Measurements from ENCODE around the gene HNRNPF. TPM values are rescaled to one million over a fixed set of nuclear protein-coding genes. Genes with fewer than 3 reads are reported as not detected.

HNRNPF gene
- polyA plus RNA-seq, 1 experiment, result 178 TPM

DNA sequence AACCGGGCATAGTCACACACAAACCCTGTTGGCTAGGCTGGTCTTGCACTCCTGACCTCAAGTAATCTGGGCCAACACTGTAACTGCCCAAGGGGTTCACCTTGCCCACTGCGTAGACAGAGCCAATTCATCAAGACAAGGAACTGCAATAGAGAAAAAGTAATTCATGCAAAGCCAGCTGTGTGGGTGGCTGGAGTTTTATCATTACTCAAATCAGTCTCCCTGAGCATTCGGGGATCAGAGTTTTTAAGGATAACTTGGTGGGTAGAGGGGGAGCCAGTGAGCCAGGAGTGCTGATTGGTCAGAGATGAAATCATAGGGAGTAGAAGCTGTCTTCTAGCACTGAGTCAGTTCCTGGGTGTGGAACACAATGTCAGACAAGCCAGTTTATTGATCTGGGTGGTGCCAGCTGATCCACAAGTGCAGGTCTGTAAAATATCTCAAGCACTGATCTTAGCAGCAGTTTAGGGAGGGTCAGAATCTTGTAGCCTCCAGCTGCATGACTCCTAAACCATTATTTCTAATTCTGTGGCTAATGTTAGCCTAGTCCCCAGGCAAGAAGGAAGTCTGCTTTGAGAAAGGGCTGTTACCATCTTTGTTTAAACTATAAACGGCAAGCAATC is 53.1 kb downstream of the HNRNPF start:
- ChIA-PET CTCF (no interaction called here), POLR2A (no interaction called here)
- no peak overlapping the region for H3K27ac ChIP-seq (ENCODE audit: low read depth, low read length)
- no peaks in the 10 kb centered on the region; the same call in 1 of the 2 replicates for H3K9me3 ChIP-seq (ENCODE audit: control insufficient read depth, insufficient read depth, low read length)
- DNase-seq (ENCODE audit: low read depth, low spot score), result no peak
- peaks cover 2% of the 10 kb centered on the region for H3K27me3 ChIP-seq (ENCODE audit: control insufficient read depth, insufficient read depth, low read length)
- TF ChIP-seq, protein P1, sequence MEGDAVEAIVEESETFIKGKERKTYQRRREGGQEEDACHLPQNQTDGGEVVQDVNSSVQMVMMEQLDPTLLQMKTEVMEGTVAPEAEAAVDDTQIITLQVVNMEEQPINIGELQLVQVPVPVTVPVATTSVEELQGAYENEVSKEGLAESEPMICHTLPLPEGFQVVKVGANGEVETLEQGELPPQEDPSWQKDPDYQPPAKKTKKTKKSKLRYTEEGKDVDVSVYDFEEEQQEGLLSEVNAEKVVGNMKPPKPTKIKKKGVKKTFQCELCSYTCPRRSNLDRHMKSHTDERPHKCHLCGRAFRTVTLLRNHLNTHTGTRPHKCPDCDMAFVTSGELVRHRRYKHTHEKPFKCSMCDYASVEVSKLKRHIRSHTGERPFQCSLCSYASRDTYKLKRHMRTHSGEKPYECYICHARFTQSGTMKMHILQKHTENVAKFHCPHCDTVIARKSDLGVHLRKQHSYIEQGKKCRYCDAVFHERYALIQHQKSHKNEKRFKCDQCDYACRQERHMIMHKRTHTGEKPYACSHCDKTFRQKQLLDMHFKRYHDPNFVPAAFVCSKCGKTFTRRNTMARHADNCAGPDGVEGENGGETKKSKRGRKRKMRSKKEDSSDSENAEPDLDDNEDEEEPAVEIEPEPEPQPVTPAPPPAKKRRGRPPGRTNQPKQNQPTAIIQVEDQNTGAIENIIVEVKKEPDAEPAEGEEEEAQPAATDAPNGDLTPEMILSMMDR (IDR thresholded peaks at IDR 0.05; ENCODE audit: low read depth, low read length), result no peak
- H3K4me3 ChIP-seq (ENCODE audit: low read depth, low read length), result no peak overlapping the region

DNA sequence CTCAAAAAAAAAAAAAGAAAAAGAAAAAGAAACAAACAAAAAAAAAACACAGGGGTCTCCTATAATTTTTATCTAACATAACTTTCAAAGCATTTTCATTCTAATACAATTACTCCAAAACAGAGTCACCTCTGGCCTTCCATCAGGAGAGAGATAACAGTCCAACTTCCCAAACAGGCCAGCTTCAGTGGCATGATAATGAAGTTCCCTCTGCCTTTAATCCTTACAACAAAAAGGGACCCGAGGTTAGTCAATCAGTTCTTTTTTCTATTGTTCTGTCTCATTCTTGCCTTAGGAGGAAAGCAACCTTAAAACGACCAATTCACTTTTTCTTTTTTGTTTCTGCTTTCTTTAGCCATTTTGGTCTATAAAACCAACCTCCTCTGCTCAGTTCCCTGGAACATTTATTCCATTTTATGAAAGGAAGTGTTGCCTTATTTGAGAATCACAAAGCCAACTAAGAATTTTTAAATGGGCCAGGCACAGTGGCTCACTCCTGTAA is 54.1 kb downstream of the HNRNPF start:
- no peak for DNase-seq (ENCODE audit: low read depth, low spot score)
- POLR2A ChIA-PET, result no interaction called here

DNA sequence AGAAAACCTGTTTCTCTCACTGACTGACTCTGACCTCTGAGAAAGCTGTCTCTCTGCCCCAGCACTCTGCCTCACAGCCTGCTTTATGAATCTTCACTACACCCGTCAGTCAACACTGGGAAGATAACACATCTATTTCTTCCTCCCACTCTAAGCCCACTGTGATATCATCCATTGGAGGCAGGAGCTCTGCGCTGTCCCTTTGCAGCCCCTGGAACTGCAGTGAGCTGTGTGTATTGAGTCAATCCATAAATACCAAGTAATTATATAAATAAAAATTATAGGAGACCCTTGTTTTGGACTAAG is 54.7 kb downstream of the HNRNPF start:
- ChIA-PET CTCF (no interaction called here), POLR2A (no interaction called here)
- Histone ChIP-seq H3K27ac (ENCODE audit: low read depth, low read length) (no peak overlapping the region), H3K27me3 (ENCODE audit: control insufficient read depth, insufficient read depth, low read length) (peaks cover 14% of the 10 kb centered on the region), H3K4me3 (ENCODE audit: low read depth, low read length) (no peak overlapping the region), H3K9me3 (ENCODE audit: control insufficient read depth, insufficient read depth, low read length) (no peaks in the 10 kb centered on the region; the same call in 1 of the 2 replicates)
- no peak for DNase-seq (ENCODE audit: low read depth, low spot score)
- TF ChIP-seq, protein P1 (IDR thresholded peaks at IDR 0.05; ENCODE audit: low read depth, low read length), result no peak

More for the DNA sequence above, 54.1 kb downstream of the HNRNPF start:
- TF ChIP-seq, protein P1 (IDR thresholded peaks at IDR 0.05; ENCODE audit: low read depth, low read length), result no peak
- peaks cover 10% of the 10 kb centered on the region for H3K27me3 ChIP-seq (ENCODE audit: control insufficient read depth, insufficient read depth, low read length)
- H3K9me3 ChIP-seq (ENCODE audit: control insufficient read depth, insufficient read depth, low read length), result no peaks in the 10 kb centered on the region; the same call in 1 of the 2 replicates
- CTCF ChIA-PET, result no interaction called here
- H3K4me3 ChIP-seq (ENCODE audit: low read depth, low read length), result no peak overlapping the region
- H3K27ac ChIP-seq (ENCODE audit: low read depth, low read length), result no peak overlapping the region

DNA sequence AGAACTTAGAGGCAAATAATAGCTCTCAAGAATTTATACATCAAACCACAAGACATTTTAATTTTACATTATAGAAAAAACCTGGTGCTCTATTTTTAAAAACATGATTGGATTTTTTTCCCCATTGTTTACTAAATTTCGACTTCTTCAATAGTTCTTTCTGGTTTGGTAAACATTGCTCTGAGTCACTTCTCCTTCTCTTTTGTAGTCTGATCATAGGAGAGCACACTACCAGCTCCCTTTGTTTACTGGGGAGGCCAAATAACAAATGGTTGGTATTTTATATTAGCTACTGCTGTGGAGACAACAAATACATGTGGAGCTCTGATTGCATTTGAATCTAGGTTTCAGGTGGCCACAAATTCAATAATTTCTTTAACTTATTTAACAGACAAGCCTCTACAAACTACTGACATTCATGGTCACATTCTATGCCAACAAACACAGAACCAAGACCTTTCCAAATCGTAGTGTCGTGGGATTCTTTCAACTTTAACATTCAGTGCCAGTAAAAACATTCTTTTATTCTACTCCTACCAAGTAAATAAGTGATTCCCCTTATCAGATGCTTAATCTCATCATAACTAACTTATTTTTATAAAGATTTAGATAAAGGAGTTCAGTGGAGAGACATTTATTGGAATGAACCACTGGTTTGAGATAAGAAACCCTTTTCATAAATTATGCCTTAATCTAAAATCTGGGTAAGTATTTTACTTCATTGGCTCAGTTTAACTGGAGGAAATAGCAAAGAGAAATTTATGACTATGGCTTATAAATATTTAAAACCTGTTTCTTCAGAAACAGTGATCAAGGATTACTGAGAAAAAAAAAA is 55.3 kb downstream of the HNRNPF start:
- ChIA-PET CTCF (interaction anchor here (1.3 to 1.5 kb wide), 2 partner anchors 61 to 108 kb away, joined by 5 read pairs; no protein-coding TSS in a partner anchor), POLR2A (no interaction called here)
- TF ChIP-seq, protein P1 (IDR thresholded peaks at IDR 0.05; ENCODE audit: low read depth, low read length), result no peak
- H3K27me3 ChIP-seq (ENCODE audit: control insufficient read depth, insufficient read depth, low read length), result peaks cover 17% of the 10 kb centered on the region
- H3K9me3 ChIP-seq (ENCODE audit: control insufficient read depth, insufficient read depth, low read length), result no peaks in the 10 kb centered on the region; the same call in 1 of the 2 replicates
- H3K4me3 ChIP-seq (ENCODE audit: low read depth, low read length), result no peak overlapping the region
- no peak overlapping the region for H3K27ac ChIP-seq (ENCODE audit: low read depth, low read length)
- DNase-seq (ENCODE audit: low read depth, low spot score), result no peak

DNA sequence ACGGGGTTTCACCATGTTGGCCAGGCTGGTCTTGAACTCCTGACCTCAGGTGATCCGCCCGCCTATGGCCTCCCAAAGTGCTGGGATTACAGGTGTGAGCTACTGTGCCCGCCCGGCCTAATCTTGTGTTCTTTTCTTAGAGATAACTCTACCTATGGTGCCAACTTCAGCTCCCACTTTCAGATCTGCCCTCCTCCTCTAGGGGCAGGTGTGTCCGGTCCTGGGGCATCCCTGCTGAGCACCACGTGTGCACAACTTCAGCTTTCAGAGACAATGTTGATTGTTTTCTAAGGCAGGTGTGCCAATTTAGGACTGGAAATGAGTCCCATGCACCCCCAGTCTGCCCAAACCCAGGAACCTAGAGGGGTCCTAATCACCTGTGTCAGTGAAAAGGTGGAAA is 56.0 kb downstream of the HNRNPF start:
- Histone ChIP-seq H3K27ac (ENCODE audit: low read depth, low read length) (no peak overlapping the region), H3K27me3 (ENCODE audit: control insufficient read depth, insufficient read depth, low read length) (peaks cover 18% of the 10 kb centered on the region), H3K9me3 (ENCODE audit: control insufficient read depth, insufficient read depth, low read length) (no peaks in the 10 kb centered on the region; the same call in 1 of the 2 replicates), H3K4me3 (ENCODE audit: low read depth, low read length) (no peak overlapping the region)
- TF ChIP-seq, protein P1 (IDR thresholded peaks at IDR 0.05; ENCODE audit: low read depth, low read length), result no peak
- DNase-seq (ENCODE audit: low read depth, low spot score), result no peak
- ChIA-PET CTCF (interaction anchor here (1.3 to 1.5 kb wide), 2 partner anchors 60 to 108 kb away, joined by 5 read pairs; no protein-coding TSS in a partner anchor), POLR2A (no interaction called here)
